ENCODE results near the gene RASGRP3. TPM values are rescaled to one million over a fixed set of nuclear protein-coding genes. Genes with fewer than 3 reads are reported as not detected.

Gene RASGRP3
- total RNA-seq, 2 experiments from 2014 or later: 6.3 to 8.4 TPM

GRCh38 chr2:33498291-33498956, 22.0 kb downstream of the RASGRP3 start:
- DNase-seq: no peak
- Mint-ChIP-seq H3K4me3 (no peak overlapping the region), H3K27ac (no peak overlapping the region), H3K27me3 (peaks cover 2% of the 10 kb centered on the region), H3K9me3 (no peaks in the 10 kb centered on the region), H3K36me3 (ENCODE audit: low read depth) (peaks cover 10% of the 10 kb centered on the region), H3K4me1 (peaks cover 44% of the 10 kb centered on the region)
- ChIA-PET POLR2A (interaction anchor here (2.1 kb wide), 1 partner anchor 22 kb away, joined by 16 read pairs; the partner anchor contains the start of gene RASGRP3), CTCF (no interaction called here)

- ChIA-PET CTCF (no interaction called here), POLR2A (no interaction called here)
- Mint-ChIP-seq H3K27me3 (peaks cover 2% of the 10 kb centered on the region), H3K4me1 (peaks cover 30% of the 10 kb centered on the region), H3K36me3 (ENCODE audit: low read depth) (peaks cover 10% of the 10 kb centered on the region), H3K9me3 (peaks cover 2% of the 10 kb centered on the region), H3K27ac (no peak overlapping the region), H3K4me3 (no peak overlapping the region)
- no peak for DNase-seq
Observed at GRCh38 chr2:33500177-33500576, 23.7 kb downstream of the RASGRP3 start.

GRCh38 chr2:33502025-33502424, 25.6 kb downstream of the RASGRP3 start:
- POLR2A ChIA-PET: interaction anchor here (0.9 kb wide), 1 partner anchor 22 kb away, joined by 4 read pairs; no protein-coding TSS in a partner anchor

GRCh38 chr2:33503002-33503401, 26.6 kb downstream of the RASGRP3 start:
- H3K27ac Mint-ChIP-seq: no peak overlapping the region
- H3K4me3 Mint-ChIP-seq: no peak overlapping the region
- DNase-seq: no peak
- H3K9me3 Mint-ChIP-seq: peaks cover 2% of the 10 kb centered on the region
- H3K36me3 Mint-ChIP-seq (ENCODE audit: low read depth): peaks cover 7% of the 10 kb centered on the region
- CTCF ChIA-PET: interaction anchor here (1.2 kb wide), 1 partner anchor 10 kb away, joined by 4 read pairs; no protein-coding TSS in a partner anchor
- peaks cover 2% of the 10 kb centered on the region for H3K27me3 Mint-ChIP-seq
- POLR2A ChIA-PET: no interaction called here
- H3K4me1 Mint-ChIP-seq: peaks cover 8% of the 10 kb centered on the region

More at GRCh38 chr2:33502025-33502424, 25.6 kb downstream of the RASGRP3 start:
- Mint-ChIP-seq H3K4me1 (peaks cover 16% of the 10 kb centered on the region), H3K27ac (no peak overlapping the region), H3K4me3 (no peak overlapping the region), H3K36me3 (ENCODE audit: low read depth) (peaks cover 7% of the 10 kb centered on the region), H3K27me3 (peaks cover 2% of the 10 kb centered on the region), H3K9me3 (peaks cover 2% of the 10 kb centered on the region)
- no peak for DNase-seq
- CTCF ChIA-PET: interaction anchor here (1.6 kb wide), 1 partner anchor 26 kb away, joined by 7 read pairs; the partner anchor contains the start of gene RASGRP3

- H3K27me3 Mint-ChIP-seq: peaks cover 2% of the 10 kb centered on the region
- CTCF ChIA-PET: no interaction called here
- H3K27ac Mint-ChIP-seq: no peak overlapping the region
- POLR2A ChIA-PET: no interaction called here
- no peaks in the 10 kb centered on the region for H3K4me1 Mint-ChIP-seq
- H3K9me3 Mint-ChIP-seq: peaks cover 2% of the 10 kb centered on the region
- H3K4me3 Mint-ChIP-seq: no peak overlapping the region
- H3K36me3 Mint-ChIP-seq (ENCODE audit: low read depth): no peaks in the 10 kb centered on the region
- DNase-seq: no peak
Observed at GRCh38 chr2:33505966-33506365, 29.5 kb downstream of the RASGRP3 start.

GRCh38 chr2:33509908-33510585, 33.6 kb downstream of the RASGRP3 start:
- POLR2A ChIA-PET: interaction anchor here (0.6 kb wide), 1 partner anchor 289 kb away, joined by 3 read pairs; no protein-coding TSS in a partner anchor
- Mint-ChIP-seq H3K4me1 (no peaks in the 10 kb centered on the region), H3K27ac (no peak overlapping the region), H3K27me3 (no peaks in the 10 kb centered on the region), H3K36me3 (ENCODE audit: low read depth) (peaks cover under 1% of the 10 kb centered on the region), H3K9me3 (peaks cover under 1% of the 10 kb centered on the region), H3K4me3 (no peak overlapping the region)
- CTCF ChIA-PET: interaction anchor here (0.5 kb wide), 1 partner anchor 1629 kb away, joined by 5 read pairs; no protein-coding TSS in a partner anchor
- DNase-seq: no peak

- no peak for DNase-seq
- no peaks in the 10 kb centered on the region for H3K9me3 Mint-ChIP-seq
- no peaks in the 10 kb centered on the region for H3K4me1 Mint-ChIP-seq
- no peak overlapping the region for H3K4me3 Mint-ChIP-seq
- no peak overlapping the region for H3K27ac Mint-ChIP-seq
- no peaks in the 10 kb centered on the region for H3K27me3 Mint-ChIP-seq
- ChIA-PET POLR2A (no interaction called here), CTCF (no interaction called here)
- H3K36me3 Mint-ChIP-seq (ENCODE audit: low read depth): peaks cover 6% of the 10 kb centered on the region
Observed at GRCh38 chr2:33510586-33510968, 34.1 kb downstream of the RASGRP3 start.

GRCh38 chr2:33511141-33511540, 34.7 kb downstream of the RASGRP3 start:
- DNase-seq: no peak
- H3K27ac Mint-ChIP-seq: no peak overlapping the region
- no peaks in the 10 kb centered on the region for H3K4me1 Mint-ChIP-seq
- no peak overlapping the region for H3K4me3 Mint-ChIP-seq
- no peaks in the 10 kb centered on the region for H3K9me3 Mint-ChIP-seq
- ChIA-PET POLR2A (no interaction called here), CTCF (no interaction called here)
- no peaks in the 10 kb centered on the region for H3K27me3 Mint-ChIP-seq
- H3K36me3 Mint-ChIP-seq (ENCODE audit: low read depth): peaks cover 6% of the 10 kb centered on the region

- CTCF ChIA-PET: no interaction called here
- Mint-ChIP-seq H3K36me3 (ENCODE audit: low read depth) (peaks cover 13% of the 10 kb centered on the region), H3K27me3 (no peaks in the 10 kb centered on the region), H3K27ac (no peak overlapping the region), H3K4me1 (no peaks in the 10 kb centered on the region), H3K9me3 (no peaks in the 10 kb centered on the region), H3K4me3 (no peak overlapping the region)
- POLR2A ChIA-PET: no interaction called here
- DNase-seq: no peak
Observed at GRCh38 chr2:33512112-33512511, 35.7 kb downstream of the RASGRP3 start.

- POLR2A ChIA-PET: no interaction called here
- Mint-ChIP-seq H3K27ac (no peak overlapping the region), H3K9me3 (no peaks in the 10 kb centered on the region), H3K4me1 (no peaks in the 10 kb centered on the region), H3K36me3 (ENCODE audit: low read depth) (peaks cover 13% of the 10 kb centered on the region), H3K4me3 (no peak overlapping the region), H3K27me3 (no peaks in the 10 kb centered on the region)
- CTCF ChIA-PET: no interaction called here
- DNase-seq: no peak
Observed at GRCh38 chr2:33513480-33513879, 37.0 kb downstream of the RASGRP3 start.

GRCh38 chr2:33516456-33516995, 40.1 kb downstream of the RASGRP3 start:
- no peak for DNase-seq
- H3K36me3 Mint-ChIP-seq (ENCODE audit: low read depth): peaks cover 13% of the 10 kb centered on the region
- CTCF ChIA-PET: no interaction called here
- no peak overlapping the region for H3K4me3 Mint-ChIP-seq
- no peaks in the 10 kb centered on the region for H3K9me3 Mint-ChIP-seq
- no peaks in the 10 kb centered on the region for H3K4me1 Mint-ChIP-seq
- H3K27me3 Mint-ChIP-seq: no peaks in the 10 kb centered on the region
- H3K27ac Mint-ChIP-seq: no peak overlapping the region
- POLR2A ChIA-PET: no interaction called here

- CTCF ChIA-PET: no interaction called here
- H3K4me3 Mint-ChIP-seq: no peak overlapping the region
- no peaks in the 10 kb centered on the region for H3K4me1 Mint-ChIP-seq
- DNase-seq: no peak
- H3K27ac Mint-ChIP-seq: no peak overlapping the region
- H3K9me3 Mint-ChIP-seq: no peaks in the 10 kb centered on the region
- POLR2A ChIA-PET: no interaction called here
- H3K27me3 Mint-ChIP-seq: no peaks in the 10 kb centered on the region
- H3K36me3 Mint-ChIP-seq (ENCODE audit: low read depth): peaks cover 18% of the 10 kb centered on the region
Observed at GRCh38 chr2:33518200-33518599, 41.8 kb downstream of the RASGRP3 start.

GRCh38 chr2:33518929-33519328, 42.5 kb downstream of the RASGRP3 start:
- H3K9me3 Mint-ChIP-seq: no peaks in the 10 kb centered on the region
- no peak overlapping the region for H3K4me3 Mint-ChIP-seq
- no peak for DNase-seq
- no peaks in the 10 kb centered on the region for H3K27me3 Mint-ChIP-seq
- ChIA-PET POLR2A (no interaction called here), CTCF (no interaction called here)
- no peak overlapping the region for H3K27ac Mint-ChIP-seq
- peaks cover 18% of the 10 kb centered on the region for H3K36me3 Mint-ChIP-seq (ENCODE audit: low read depth)
- H3K4me1 Mint-ChIP-seq: no peaks in the 10 kb centered on the region
